ENCODE measurements around the gene HSPA9. TPM values are rescaled to one million over a fixed set of nuclear protein-coding genes. Genes with fewer than 3 reads are reported as not detected.

HSPA9 gene
- total and polyA plus RNA-seq, 9 of the 15 experiments (the other 6 are each of a cell fraction or from before 2014, with no cell fraction given), result 195 to 583 (median 514) TPM

- intact Hi-C loops (cut with micrococcal nuclease) (no loop called here), in situ Hi-C loops (cut with MboI) (no loop called here)
- Histone ChIP-seq H3K9ac (ENCODE audit: insufficient read depth in 1 of 2, low read depth in 2 of 2, low read length in 2 of 2) (peak overlapping the region in 1 of 2 experiments; percentile 40; a peak in 2 of 4 replicates), H2AFZ (ENCODE audit: low read depth, low read length) (peak overlapping the region; percentile 87), H3K9me3 (replicated peaks; ENCODE audit: control insufficient read depth, insufficient read depth, low read depth, low read length) (no peaks in the 10 kb centered on the region), H3K4me2 (ENCODE audit: insufficient read depth, low read length) (peak overlapping the region; percentile 70), H4K20me1 (replicated peaks; ENCODE audit: control insufficient read depth, insufficient read depth, low read length) (no peaks in the 10 kb centered on the region), H3K27me3 (ENCODE audit: control insufficient read depth in 2 of 2, insufficient read depth in 2 of 2, low read length in 2 of 2) (peaks cover 2 to 6% of the 10 kb centered on the region in 2 experiments; a peak in 2 of 5 replicates), H3K4me3 (peak overlapping the region; percentile 30), H3K9me1 (ENCODE audit: control insufficient read depth, insufficient read depth, low read length) (no peaks in the 10 kb centered on the region), H3K79me2 (ENCODE audit: control insufficient read depth, insufficient read depth, low read length) (no peaks in the 10 kb centered on the region), H3K36me3 (ENCODE audit: control insufficient read depth, insufficient read depth, low read length) (no peaks in the 10 kb centered on the region), H3K4me1 (replicated peaks in 1 of 2; ENCODE audit: control insufficient read depth in 2 of 2, insufficient read depth in 2 of 2, low read length in 2 of 2) (peaks cover 10 to 11% of the 10 kb centered on the region in 2 experiments; a peak in 4 of 5 replicates), H3K27ac (ENCODE audit: extremely low read depth, low read depth, low read length) (no peak overlapping the region; the same call in 2 of the 3 replicates)
- no TSS peak for BruUV-seq (replicated peaks)
- ATAC-seq, result peak; percentile 16; the same call in 2 of the 3 replicates
- CTCF ChIA-PET (ENCODE audit: low intra/inter-chr PET ratio), result no interaction called here
- DNase-seq (ENCODE audit: extremely low read depth in 1 of 4, low spot score in 3 of 4), result no peak
- FAIRE-seq, result no peak
- TF ChIP-seq NKRF (IDR thresholded peaks at IDR 0.05; ENCODE audit: borderline replicate concordance) (0 out of 2 replicates have a peak, but pooled peaks have one; percentile 17), GTF2B (IDR thresholded peaks at IDR 0.05; ENCODE audit: extremely low read depth, insufficient read length) (no peak), CEBPB (tag; IDR thresholded peaks at IDR 0.05) (peak; percentile 58), CEBPG (CRISPR knock-in tag; IDR thresholded peaks at IDR 0.05) (no peak), CEBPG (tag; conservative IDR thresholded peaks at IDR 0.05 in 1 of 2, IDR thresholded peaks at IDR 0.05 in 1 of 2) (peak; percentile 30; a peak in 2 of 4 replicates)
- 29% methylated on average over 5 of the region's 5 CpGs for WGBS (ENCODE audit: insufficient coverage, low coverage, missing lambda C conversion rate)
- POLR2A ChIA-PET, result interaction anchor here (1.0 kb wide), 1 partner anchor 93 kb away, joined by 4 read pairs; no protein-coding TSS in a partner anchor
These were observed 36.5 kb upstream of the HSPA9 start for GRCh38 chr5:138611678-138612218.

All from K562 (cell line).